SIG-M5 treated with dmso at 0.1 percent for 504 hours (cell line): Measurements from ENCODE around the gene MGAT5.
A peak's percentile ranks its signal among the peaks of the same experiment; 100 is the strongest.

Experiments used
- DNase-seq: peaks from one replicate; lab custom pipeline; 2025; ENCODE audit not compliant: unreplicated experiment; lab: John Stamatoyannopoulos, UW

The MGAT5 gene

DNA sequence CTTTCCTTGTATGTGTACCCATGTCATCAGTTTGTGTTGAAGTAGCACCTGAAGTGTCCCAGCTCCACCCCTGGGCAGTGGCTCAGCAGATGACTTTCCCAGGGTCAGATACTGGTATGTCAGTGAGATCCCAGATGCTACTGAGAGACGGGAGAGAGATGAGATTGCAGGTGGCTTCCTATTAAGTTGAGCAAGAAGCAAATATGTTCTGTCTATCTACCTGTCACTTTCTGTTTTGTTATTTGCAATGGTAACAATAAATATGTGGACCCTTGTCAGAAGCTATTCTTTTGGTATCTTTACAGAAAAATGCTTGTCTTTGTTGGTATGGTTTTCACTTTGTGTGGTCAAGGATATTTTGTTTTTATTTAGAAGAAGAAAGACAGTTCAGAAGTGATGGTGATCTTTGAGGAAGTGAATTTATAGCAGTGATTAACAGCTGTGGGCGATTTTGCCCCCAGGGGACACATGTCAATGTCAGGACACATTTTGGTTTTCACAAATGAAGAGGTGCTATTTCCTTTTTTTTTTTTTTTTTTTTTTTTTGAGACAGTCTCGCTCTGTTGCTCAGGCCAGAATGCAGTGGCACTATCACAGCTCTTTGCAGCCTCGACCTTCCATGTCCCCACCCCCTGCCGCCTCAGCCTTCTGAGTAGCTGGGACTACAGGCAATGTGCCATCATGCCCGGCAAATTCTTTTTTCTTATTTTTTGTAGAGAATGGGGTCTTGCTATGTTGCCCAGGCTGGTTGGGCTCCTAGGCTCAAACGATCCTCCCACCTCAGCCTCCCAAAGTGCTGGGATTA is 21.4 kb downstream of the MGAT5 start:
- DNase-seq = no peak

DNA sequence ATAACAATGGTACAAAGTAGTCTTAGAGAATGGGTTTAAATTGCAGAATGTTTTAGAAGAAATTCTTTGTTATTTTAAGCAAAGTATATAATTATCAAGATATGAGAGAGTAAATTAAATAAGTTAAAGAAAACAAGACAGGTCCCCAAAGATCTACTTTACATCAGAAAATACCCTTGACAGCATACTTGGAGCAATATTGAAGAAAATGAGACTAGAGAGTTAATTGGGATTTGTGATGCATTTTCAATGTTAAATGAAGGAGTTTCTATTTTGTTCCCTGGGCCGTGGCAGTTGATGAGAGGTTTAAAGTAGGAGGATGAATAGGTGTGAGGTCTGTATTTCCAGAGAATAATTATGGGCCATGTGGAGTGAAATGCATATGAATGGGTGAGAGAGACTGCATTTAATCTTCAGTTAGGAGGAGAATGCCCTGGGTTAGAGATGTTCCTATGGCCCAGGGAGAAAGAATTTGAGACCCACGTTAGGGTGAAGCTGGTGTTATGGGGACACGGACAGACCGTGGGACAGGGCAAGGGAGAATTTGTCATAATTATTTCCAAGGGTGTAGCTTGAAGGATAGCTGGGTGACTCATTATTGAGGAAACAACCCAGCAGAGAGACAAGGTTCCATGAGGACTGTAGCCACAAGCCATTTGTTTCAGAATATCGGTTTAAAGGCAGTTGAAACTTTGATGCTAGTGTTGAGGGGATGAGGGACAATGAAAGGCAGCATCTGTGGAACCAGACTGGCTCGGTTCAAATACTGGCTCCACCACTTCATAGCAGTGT is 22.7 kb downstream of the MGAT5 start:
- DNase-seq = no peak

DNA sequence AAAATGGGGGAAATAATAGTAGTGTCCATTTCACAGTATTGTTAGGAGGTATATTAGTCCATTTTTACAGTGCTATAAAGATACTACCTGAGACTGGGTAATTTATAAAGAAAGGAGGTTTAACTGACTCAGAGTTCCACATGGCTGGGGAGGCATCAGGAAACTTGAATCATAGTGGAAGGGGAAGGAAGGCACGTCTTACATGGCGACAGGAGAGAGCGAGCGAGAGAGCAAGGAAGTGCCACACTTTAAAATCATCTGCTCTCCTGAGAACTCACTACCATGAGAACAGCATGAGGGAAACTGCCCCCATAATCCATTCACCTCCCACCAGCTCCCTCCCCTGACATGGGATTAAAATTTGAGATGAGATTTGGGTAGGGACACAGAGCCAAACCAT is 23.4 kb downstream of the MGAT5 start:
- DNase-seq = no peak

DNA sequence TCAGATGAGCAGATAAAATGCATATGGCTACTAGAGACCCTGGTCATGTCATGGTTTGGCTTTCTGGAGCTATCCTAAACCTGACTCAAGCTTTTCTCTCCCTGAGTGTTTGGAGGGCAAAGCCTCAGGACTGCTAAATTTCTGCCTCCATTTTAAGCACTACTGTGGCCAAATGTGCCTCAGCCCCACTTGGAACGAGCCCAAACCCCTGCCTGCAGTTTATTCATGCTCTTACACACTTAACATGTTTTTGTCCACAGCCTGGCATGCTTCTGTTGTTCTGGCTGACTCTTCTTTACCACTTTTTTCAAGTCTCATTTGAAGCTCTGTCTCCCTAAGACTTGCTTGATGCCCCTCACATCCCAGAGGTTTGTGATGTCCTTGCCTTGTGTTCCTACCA is 24.7 kb downstream of the MGAT5 start:
- no peak for DNase-seq

DNA sequence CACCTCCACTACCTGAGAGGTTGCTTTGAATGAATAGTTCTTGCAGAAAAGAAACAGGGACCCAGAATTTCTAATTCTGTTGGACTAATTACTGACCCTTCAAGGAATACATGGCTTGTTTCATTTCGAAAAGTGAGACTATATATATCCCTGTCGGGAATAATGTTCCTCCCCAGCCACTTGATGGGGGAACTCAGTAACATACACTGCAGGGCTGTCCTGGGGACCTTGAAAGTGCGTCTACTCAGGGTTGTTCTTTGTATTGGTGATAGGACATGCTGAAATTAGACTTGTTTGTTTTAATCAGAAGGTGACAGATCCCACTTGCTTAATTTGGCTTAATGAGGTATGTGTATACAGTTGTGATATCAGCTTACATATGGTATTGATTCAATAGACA is 25.5 kb downstream of the MGAT5 start:
- DNase-seq = no peak

DNA sequence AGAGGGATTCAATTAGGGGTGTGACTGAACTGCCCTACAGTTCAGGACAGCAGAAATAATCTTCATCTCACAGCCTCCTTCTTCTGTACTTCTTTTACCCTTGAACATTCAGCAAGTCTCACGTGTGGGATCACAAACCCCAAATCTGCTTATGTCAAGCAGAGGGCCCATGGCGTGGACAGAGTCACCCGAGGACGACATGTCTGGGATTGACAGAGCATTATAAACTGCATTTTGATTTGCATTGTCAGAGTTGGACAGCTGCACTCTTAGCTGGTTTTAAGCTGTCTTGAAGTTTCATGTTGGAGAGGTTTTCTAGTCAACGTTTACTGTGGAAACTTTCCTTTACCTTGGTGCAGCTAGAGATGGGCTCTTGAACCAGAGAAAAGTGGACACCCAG is 26.4 kb downstream of the MGAT5 start:
- no peak for DNase-seq

DNA sequence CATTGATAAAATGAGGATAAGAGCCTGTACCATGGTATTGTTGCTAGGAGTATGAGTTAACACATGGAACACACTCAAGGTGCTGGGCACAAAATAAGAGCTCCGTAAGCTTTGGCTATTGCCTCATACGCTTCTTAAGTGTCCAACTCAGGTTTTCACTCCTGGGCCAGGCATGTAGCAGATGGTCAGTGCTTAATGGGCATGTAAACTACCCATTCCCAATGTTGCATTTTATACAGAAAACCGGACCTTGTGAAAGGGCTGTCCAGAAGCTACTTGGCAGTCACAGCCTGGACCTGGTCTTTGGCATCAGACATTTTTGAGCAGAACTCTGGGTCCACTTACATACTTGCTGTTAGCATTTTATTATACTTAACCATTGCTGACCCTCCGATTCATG is 26.9 kb downstream of the MGAT5 start:
- DNase-seq = no peak

DNA sequence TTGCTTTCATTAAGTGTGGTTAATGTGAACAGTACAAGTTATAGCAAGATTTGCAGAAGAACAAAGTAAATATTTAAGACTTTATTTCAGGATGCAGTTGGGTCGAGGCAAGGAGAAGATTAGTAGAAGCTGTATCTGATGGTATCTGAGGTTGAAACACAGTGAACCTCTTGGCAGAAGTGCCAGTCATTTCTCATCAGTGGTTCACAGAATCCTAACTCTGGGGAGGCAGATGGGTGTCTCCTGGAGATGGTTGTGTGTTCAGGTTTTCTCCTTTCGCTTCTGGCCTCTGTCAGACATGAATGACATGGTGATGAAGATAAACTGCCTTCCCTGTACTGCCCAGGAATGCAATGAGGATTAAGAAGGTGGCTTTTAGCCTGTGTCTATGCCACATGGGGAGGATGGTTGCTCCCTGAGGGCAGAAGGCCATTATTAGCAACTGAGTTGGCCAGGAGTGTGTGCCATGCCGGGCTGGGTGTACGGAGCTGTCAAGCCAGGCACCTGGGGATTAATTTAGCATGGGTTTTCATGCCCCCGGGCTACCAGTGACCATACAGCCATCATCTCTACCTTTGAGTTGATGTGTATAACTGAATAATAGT is 28.0 kb downstream of the MGAT5 start:
- DNase-seq = no peak

DNA sequence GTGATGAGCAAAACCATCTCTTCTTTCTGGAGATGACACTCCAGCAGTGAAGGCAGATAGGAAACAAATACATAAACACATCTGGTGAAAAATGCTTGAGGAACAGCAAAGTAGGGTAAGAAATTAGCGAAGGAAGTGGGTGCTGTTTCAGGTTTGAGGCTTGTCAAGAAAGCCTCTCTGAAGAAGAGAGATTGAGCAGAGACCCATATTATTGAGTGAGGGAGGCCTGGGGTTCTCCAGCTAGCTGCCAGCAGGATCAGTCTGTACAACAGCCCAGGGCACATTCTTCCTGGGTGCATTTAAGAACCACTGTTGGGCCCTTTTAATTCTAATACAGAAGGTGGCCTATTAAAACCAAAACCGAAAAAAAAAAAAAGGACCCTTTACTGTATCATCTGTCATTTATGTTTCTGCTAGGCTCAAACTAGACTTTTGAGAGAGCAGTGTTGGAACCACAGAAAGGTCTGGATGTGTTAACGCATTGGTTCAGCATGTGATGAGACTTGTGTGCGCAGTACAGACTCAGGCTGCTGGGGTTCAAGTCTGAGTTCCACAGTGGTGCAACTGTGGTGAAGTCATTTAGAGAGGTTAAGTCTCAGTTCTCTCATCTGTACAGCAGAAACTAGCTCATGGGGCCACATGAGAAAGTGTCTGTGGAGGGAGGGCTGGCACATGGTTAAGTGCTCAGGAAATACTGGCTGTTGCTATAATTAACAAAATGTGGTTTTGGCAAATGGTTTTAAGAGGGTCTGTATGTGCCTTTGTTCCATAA is 28.9 kb downstream of the MGAT5 start:
- peak; percentile 41 for DNase-seq

DNA sequence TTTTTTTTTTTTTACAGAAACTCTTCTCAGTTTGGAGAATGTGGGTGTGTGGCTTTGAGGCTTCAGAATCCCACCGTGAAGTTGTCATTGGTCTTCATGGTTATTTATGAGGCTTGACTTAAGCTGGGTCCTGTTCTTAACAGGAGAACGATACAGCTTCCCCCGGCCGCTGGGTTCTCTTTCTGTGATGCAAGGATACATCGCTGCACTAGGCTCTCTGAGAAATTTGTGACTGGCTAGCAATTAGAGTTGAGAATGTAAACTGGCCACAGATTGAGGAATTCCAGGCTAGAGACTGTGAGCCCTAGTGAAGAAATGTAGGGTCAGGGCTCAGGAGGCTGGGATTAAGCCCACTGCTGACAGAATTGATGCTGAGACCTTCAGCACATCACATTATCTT is 29.8 kb downstream of the MGAT5 start:
- DNase-seq = no peak

DNA sequence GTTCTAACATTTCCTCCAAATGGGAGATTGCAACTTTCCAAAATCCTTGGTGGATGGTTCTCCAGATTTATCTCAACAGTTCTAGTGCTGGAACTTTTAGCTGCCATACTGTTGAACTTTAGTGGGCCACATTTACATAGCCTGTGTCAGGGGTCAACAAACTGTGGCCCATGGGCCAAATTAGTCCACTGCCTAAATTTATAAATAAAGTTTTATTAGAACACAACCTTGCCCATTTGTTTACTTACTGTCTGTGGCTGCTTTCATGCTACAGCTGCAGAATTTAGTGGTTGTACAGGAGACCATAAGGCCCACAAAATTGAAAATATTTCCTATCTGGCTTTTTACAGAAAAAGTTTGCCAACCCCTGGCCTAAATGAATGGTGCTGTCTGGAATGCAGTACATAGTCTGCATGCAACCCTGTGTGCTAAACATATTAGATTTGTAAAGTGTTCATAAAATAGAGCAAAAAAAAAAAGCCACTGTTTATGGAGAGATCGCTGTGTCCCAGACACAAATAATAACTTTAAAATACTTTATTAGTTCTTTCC is 30.3 kb downstream of the MGAT5 start:
- DNase-seq = no peak

DNA sequence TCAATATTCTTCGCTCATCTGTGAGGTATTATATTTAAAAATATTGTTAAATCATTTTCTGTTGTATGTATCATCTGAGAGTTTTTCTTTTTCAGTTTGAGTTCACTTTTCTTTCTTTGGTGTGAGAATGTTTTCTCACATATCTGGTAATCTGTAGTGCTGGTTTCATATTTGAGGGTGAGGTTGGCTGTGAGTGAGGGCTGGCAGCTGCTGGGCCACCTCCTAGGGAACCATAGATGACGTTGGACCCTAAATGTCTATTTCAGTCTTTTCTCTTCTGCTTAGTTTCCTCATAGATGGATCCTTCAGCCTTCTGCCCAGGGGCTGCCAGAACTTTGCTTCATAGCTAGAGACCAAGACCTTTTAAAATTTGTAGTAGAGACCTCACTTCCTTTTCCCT is 33.5 kb downstream of the MGAT5 start:
- no peak for DNase-seq

DNA sequence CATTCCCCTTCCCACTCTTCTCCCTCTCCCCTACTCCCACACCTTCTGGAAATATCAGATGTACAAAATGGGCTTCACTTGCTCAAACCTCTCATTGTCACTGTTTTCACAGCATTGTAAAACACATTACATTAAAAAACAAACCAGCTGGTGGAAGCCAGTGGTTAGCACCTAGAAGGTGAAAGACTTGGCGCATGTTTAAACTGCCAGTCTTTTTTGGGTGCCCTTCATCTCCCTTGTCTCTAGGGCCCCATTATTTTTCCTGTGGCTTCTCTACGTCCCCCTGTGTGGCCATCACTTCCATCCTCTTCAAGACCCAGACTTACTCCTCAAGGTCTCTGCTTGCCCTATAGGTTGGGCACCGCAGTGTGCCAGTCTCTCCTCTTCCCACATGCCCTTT is 34.9 kb downstream of the MGAT5 start:
- no peak for DNase-seq

DNA sequence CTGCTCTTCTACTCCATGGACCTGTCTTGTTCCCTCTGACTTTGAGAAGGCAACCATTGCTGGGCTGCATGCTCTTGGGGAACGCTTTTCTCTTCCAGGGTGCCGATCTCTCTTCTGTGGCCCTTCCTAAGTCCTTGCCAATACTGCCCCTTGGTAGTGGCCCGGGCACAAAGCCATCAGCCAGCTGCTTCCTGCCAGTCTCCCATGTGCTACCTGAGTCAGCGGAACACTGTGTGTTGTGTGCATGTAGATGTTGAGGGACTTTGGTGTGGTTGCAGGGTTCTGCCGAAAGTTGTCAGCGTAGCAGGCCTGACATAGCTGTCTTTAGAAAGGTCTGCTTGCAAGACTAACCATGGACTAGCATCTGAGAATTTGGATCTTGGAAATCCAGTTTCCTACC is 35.4 kb downstream of the MGAT5 start:
- no peak for DNase-seq

DNA sequence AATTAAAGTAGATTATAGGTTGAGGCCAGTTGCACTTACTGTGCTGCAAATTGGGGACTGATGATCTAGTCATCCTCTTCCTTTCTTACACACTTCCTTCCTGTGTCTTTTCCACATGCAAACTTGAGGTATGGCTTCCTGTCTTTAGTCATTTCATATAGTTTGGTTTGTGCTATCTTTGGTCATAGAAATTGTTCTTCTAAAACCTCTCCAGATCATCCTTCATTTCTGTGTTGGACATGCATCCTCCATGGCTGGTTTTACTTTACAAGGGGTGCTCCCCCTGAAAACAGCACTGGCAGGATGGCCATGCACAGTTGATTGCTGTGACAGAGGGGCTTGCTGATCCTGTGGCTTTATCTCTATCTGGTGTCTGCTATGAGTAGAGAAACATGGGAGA is 36.5 kb downstream of the MGAT5 start:
- no peak for DNase-seq

DNA sequence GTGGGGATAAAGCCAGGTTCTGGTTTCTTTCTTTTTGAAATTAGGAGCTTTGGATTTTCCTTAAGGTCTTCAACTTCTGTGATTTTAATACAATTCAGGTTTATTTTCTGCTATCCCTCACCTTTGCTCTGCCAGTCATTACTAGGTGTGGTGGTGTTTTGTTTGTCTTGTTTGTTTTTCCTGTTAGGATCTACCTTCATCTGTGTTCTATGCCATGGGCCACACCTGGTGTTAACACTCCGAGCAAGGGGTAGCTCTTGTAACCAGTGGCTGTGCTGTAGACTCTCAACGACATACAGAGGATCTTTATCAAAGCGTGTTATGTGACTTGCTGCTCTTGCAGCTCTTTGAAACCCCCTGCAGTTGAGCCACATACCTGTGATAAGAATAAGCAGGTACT is 38.6 kb downstream of the MGAT5 start:
- DNase-seq = no peak

DNA sequence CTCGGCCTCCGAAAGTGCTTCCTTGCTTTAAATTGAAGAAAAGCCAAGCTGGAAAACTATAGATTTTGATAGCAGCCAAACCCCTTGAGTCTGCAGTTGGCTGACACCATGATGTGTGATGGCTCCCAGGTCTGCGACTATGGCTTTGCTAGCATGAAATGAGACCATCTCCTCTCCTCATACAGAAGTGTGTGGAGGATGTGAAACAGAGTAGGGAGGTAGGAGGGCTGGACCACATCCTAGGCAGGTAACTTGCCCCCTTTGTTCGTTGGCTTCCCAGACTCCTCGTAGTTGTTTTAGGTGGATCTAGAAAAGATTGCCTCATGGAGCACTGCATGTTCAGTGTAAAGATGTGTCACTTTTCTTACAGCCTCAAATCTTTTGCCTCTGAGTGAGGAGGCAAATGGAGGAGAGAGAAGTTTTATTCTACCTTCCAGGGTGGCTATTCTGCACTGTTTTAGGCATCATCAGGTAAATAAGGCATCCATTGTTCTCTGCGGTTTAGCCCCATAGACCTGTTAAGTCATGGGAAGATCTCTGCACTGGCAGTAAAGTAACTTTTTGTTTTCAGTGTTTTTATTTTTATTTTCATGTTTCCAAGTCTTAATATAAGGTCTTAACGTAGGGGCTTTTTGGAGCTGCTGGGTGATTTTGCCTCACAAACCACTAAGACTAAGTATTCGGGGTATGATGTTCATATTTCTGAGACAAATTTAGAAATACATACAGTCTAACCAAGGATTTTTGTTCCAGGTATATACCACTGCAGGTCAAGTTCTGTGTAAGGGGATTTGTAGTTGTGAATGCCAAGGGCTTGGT is 40.1 kb downstream of the MGAT5 start:
- DNase-seq = no peak

DNA sequence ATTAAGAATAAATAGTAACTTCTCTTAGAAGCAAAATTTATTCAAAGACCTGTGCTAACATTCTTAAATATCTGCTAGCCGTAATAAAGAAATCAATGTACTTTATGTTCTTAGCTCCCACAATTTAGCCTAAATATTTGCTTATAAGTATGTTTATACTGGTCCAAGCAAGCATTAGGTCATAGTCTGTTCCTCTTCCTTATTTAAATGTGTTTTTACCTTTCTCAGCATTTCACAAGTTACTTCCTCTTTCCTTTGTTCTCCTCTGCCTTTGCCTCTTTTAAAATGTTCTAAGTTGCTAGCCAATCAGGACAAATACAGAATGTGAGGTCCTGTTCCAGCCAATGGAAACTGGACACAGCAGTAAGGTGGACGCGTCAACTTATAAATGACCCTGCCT is 40.7 kb downstream of the MGAT5 start:
- DNase-seq = peak; percentile 62

DNA sequence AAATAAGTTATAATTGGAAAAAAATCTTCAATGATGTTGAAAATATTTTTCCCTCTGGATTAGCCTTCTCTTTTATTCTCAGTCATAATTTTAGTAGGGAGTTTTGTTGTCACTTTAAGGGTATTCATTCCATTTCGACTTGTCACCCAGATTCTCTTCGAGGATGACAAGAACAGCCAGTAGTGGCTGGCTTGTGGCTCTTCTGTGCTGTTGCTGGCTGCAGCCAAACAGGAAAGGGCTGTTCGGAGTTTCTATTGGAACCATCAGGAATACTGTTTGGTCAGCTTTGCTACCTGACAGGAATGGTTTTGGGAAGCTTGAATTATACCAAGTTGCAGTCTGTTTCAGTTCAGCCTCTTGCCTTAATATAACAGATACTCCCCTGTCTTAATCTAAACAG is 41.6 kb downstream of the MGAT5 start:
- DNase-seq = no peak

DNA sequence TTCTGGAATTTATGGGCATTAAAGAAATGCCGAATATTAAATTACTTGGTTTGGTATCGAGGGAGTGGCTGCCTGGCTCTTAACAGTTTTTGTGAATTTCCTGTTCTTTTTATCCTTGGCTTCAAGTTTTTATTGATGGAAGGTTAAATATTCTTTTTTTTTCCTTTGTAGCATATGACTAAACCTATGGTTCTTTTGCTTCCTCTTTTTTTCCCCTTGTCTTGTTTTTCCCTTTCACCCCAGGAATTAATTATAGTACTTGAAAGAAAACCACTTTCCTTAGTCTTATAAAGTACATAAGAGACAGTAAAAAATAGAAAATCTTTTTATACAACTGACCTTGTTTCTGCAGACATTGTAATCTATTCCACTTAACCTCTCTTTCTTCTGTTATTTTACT is 42.4 kb downstream of the MGAT5 start:
- peak; percentile 75 for DNase-seq
